ENCODE measurements around the gene CTNNA2.

The CTNNA2 gene

GRCh38 chr2:80303909-80304837 lies 791.3 kb downstream of the CTNNA2 start, which contains the start of gene LRRTM1:
Gene LRRTM1 (minus strand): TSS chr2:80304752. CDS start chr2:80303819, 933 bp downstream.
- DNase-seq (ENCODE audit: extremely low read depth in 1 of 2, low read depth in 1 of 2): no peak

- DNase-seq (ENCODE audit: extremely low read depth in 1 of 2, low read depth in 1 of 2): no peak
Measured at GRCh38 chr2:80311304-80311703, 798.5 kb downstream of the CTNNA2 start.

GRCh38 chr2:80312282-80312839 lies 799.5 kb downstream of the CTNNA2 start:
- no peak for DNase-seq (ENCODE audit: extremely low read depth in 1 of 2, low read depth in 1 of 2)

- DNase-seq (ENCODE audit: extremely low read depth in 1 of 2, low read depth in 1 of 2): no peak
Measured at GRCh38 chr2:80322311-80322920, 809.6 kb downstream of the CTNNA2 start.

- no peak for DNase-seq (ENCODE audit: extremely low read depth in 1 of 2, low read depth in 1 of 2)
Measured at GRCh38 chr2:80322958-80323357, 810.1 kb downstream of the CTNNA2 start.

- DNase-seq (ENCODE audit: extremely low read depth in 1 of 2, low read depth in 1 of 2): no peak
Measured at GRCh38 chr2:80323610-80324009, 810.8 kb downstream of the CTNNA2 start.

- DNase-seq (ENCODE audit: extremely low read depth in 1 of 2, low read depth in 1 of 2): no peak
Measured at GRCh38 chr2:80324525-80324924, 811.7 kb downstream of the CTNNA2 start.

GRCh38 chr2:80326214-80326613 lies 813.4 kb downstream of the CTNNA2 start:
- DNase-seq (ENCODE audit: extremely low read depth in 1 of 2, low read depth in 1 of 2): no peak

- no peak for DNase-seq (ENCODE audit: extremely low read depth in 1 of 2, low read depth in 1 of 2)
Measured at GRCh38 chr2:80326861-80327260, 814.0 kb downstream of the CTNNA2 start.

GRCh38 chr2:80328159-80328571 lies 815.3 kb downstream of the CTNNA2 start:
- no peak for DNase-seq (ENCODE audit: extremely low read depth in 1 of 2, low read depth in 1 of 2)

- no peak for DNase-seq (ENCODE audit: extremely low read depth in 1 of 2, low read depth in 1 of 2)
Measured at GRCh38 chr2:80329491-80329890, 816.6 kb downstream of the CTNNA2 start.

- no peak for DNase-seq (ENCODE audit: extremely low read depth in 1 of 2, low read depth in 1 of 2)
Measured at GRCh38 chr2:80330527-80331450, 817.9 kb downstream of the CTNNA2 start.

GRCh38 chr2:80333886-80334285 lies 821.0 kb downstream of the CTNNA2 start:
- no peak for DNase-seq (ENCODE audit: extremely low read depth in 1 of 2, low read depth in 1 of 2)

- no peak for DNase-seq (ENCODE audit: extremely low read depth in 1 of 2, low read depth in 1 of 2)
Measured at GRCh38 chr2:80335411-80335810, 822.6 kb downstream of the CTNNA2 start.

GRCh38 chr2:80338794-80339193 lies 825.9 kb downstream of the CTNNA2 start:
- no peak for DNase-seq (ENCODE audit: extremely low read depth in 1 of 2, low read depth in 1 of 2)

GRCh38 chr2:80340022-80340421 lies 827.2 kb downstream of the CTNNA2 start:
- no peak for DNase-seq (ENCODE audit: extremely low read depth in 1 of 2, low read depth in 1 of 2)

GRCh38 chr2:80348078-80348477 lies 835.2 kb downstream of the CTNNA2 start:
- DNase-seq (ENCODE audit: extremely low read depth in 1 of 2, low read depth in 1 of 2): no peak

GRCh38 chr2:80348953-80349352 lies 836.1 kb downstream of the CTNNA2 start:
- DNase-seq (ENCODE audit: extremely low read depth in 1 of 2, low read depth in 1 of 2): no peak

GRCh38 chr2:80351231-80351630 lies 838.4 kb downstream of the CTNNA2 start:
- DNase-seq (ENCODE audit: extremely low read depth in 1 of 2, low read depth in 1 of 2): no peak

- DNase-seq (ENCODE audit: extremely low read depth in 1 of 2, low read depth in 1 of 2): no peak
Measured at GRCh38 chr2:80354858-80355257, 842.0 kb downstream of the CTNNA2 start.

- DNase-seq (ENCODE audit: extremely low read depth in 1 of 2, low read depth in 1 of 2): no peak
Measured at GRCh38 chr2:80361904-80362303, 849.1 kb downstream of the CTNNA2 start.
